Fibroblast of mammary gland (primary cell): ENCODE measurements around the gene SECISBP2L.

ENCODE experiments used
- DNase-seq: peaks from one replicate; pipeline ENCODE4 v3.0.0-alpha.2; 2010; ENCODE audit warnings: low read depth
- H3K4me3 ChIP-seq: 2 replicates; pipeline ENCODE4 v1.5.1; 2011; ENCODE audit warnings: low read depth, mild to moderate bottlenecking, low read length, moderate library complexity; ENCODE audit not compliant: control insufficient read depth
- TF ChIP-seq, protein P1 (sequence below): conservative IDR thresholded peaks from 2 replicates; pipeline ENCODE4 v1.5.1; 2011; ENCODE audit warnings: low read depth, low read length, inconsistent platforms; ENCODE audit not compliant: control insufficient read depth, insufficient read depth

The SECISBP2L gene

DNA sequence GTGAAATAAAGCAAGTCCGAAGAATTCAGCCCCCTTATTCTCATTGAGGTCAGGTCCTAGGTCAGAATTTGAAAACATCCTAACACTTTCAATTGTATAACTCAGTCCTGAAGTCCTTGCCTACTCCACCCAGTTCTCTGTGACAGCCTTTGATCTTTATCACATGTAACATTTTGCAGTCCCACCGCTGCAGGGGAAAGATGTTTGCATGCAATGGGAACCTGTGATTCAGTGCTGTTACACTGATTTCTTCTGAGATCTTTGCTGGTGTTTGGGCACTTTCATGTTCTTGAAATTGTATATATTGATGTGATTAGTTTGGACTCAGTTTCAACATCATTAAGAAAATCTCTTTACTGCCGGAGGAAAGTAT lies 18.0 kb upstream of the SECISBP2L start:
- TF ChIP-seq, protein P1, sequence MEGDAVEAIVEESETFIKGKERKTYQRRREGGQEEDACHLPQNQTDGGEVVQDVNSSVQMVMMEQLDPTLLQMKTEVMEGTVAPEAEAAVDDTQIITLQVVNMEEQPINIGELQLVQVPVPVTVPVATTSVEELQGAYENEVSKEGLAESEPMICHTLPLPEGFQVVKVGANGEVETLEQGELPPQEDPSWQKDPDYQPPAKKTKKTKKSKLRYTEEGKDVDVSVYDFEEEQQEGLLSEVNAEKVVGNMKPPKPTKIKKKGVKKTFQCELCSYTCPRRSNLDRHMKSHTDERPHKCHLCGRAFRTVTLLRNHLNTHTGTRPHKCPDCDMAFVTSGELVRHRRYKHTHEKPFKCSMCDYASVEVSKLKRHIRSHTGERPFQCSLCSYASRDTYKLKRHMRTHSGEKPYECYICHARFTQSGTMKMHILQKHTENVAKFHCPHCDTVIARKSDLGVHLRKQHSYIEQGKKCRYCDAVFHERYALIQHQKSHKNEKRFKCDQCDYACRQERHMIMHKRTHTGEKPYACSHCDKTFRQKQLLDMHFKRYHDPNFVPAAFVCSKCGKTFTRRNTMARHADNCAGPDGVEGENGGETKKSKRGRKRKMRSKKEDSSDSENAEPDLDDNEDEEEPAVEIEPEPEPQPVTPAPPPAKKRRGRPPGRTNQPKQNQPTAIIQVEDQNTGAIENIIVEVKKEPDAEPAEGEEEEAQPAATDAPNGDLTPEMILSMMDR, result no peak
- no peak for DNase-seq
- no peak overlapping the region for H3K4me3 ChIP-seq

DNA sequence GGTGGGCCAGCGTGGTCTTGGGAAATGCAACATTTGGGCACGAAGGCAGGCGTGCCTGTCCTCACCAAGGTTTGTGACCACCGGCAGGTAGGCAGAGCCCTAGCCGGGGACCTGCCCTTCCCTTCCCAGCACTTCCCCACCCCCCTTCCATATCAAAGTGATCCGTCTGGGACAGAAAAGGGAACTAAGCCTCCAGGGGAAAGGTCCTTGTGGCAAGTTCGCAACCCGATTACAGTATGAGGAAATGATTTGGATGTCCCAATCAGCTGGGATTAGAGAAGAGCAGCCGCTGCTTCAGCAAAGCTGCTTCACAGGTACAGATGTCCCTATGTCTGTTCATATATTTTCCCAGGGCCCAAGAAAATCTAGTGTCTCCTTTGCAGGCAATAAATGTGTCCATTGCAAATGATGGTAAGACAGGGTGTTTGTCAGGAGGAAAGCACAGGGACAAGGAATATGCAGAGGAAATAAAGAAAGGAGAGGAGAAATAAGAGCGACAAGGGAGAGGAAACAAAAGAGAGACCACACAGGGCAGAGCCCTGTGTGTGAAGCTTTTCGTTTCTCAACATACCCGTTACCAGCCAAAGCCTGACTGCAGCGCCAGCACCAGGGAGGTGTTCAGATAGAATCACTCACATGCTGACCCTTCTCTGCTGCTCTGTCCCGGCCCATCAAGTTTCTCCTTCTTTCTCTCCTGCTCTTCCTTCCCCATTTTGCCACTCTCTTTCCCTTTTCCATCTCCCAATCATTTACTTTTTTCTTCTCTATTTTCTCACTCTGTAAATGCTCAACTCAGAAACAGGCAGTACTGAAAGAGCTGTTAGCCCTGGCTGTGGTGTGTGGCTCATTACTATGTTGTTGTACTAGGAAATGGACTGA lies 17.4 kb upstream of the SECISBP2L start:
- TF ChIP-seq, protein P1, result no peak
- DNase-seq, result no peak
- H3K4me3 ChIP-seq, result no peak overlapping the region

DNA sequence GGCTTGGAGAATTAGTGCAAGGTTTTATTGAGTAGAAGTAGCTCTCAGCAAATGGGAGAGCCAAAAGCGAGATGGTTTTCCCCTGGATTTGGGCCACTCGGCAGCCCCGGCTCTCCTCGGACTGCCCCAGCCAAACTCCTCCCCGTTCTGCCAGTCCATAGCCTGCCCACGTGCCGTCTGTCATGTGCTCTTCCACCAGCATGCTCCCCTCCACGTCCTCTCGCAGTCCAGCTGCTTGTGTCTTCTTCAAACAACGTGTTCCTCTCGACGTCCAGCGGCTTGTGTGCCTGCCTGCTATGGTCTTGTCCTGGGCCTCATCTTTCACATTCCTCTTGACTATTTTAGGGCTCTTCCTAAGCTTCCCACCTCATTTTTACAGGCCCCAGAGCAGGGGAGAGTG lies 16.7 kb upstream of the SECISBP2L start:
- TF ChIP-seq, protein P1, result no peak
- H3K4me3 ChIP-seq, result no peak overlapping the region
- DNase-seq, result no peak

DNA sequence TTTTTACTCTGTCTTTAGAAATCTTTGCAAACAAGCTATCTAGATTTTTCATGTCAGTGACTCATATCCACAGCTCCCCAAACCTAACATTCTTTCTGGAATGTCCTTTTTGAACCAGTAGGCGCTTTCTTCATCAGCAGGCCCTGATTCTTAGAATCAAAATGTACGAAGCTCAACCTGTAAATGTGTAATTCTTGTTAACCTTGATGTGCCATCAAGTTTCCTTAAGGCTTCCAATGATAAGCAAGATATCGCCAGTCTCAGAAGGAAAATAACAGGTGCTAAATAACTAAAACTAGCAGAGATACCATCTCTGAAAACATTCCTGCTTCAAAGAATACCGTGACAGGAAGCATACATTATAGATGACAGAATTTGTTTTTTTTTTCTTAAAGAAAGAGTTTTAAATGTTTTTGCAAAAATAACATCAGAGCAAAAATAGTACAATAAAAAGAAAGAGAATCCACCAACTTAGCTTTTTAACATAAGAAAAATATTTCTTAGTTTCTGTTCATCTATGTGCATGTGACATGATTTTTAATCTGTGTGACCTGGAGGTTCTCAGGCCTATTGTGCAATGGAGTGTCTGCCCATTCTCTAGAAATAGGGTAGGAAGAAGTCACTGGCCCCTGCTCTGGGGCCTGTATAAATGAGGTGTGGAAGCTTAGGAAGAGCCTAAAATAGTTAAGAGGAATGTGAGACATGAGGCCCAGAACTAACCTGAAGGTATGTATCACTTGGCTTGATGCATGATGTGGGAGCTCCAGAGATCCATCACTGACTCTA lies 14.7 kb upstream of the SECISBP2L start:
- TF ChIP-seq, protein P1, result no peak

DNA sequence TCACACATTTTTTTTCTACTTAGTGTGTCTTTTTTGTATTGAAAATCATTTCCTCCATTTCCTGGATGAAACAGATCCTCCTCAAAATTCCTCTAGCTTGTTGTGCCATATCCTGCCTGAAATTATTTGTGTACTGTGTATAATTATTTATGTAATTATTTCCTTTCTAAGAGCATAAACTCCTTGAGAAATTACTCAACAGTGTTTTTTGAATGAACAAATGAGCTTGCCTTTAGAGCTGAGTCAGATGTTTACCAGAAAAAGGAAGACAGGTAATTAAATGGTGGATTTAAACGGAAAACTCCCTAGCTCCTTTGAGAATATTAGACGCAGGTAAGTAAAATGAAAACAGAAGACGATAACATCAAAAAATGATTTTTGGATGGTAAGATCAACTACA lies 13.2 kb upstream of the SECISBP2L start:
- TF ChIP-seq, protein P1, result no peak
- no peak for DNase-seq
- H3K4me3 ChIP-seq, result no peak overlapping the region

More for the DNA sequence above, 14.7 kb upstream of the SECISBP2L start:
- no peak overlapping the region for H3K4me3 ChIP-seq
- DNase-seq, result peak; percentile 26

DNA sequence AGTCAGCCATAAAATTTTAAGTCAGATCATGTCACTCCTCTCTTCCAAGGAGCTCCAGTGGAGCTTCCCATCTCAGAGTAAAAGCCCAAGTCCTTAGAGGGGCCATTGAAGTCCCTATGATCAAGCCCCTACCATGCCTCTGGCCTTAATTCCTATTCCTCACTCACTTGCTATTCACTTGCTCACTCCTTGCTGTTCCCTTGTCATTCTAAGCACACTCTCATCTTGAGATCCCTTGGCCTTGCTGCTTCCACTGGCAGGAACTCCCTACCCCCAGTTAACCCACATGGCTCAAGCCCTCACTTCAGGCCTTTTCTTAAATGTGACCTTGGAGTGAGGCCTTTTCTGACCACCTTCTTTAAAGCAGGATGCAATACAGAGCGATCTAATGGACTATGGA lies 12.3 kb upstream of the SECISBP2L start:
- TF ChIP-seq, protein P1, result no peak
- no peak for DNase-seq
- H3K4me3 ChIP-seq, result no peak overlapping the region
